ENCODE measurements around the gene ZFP36L1.

The ZFP36L1 gene

DNA sequence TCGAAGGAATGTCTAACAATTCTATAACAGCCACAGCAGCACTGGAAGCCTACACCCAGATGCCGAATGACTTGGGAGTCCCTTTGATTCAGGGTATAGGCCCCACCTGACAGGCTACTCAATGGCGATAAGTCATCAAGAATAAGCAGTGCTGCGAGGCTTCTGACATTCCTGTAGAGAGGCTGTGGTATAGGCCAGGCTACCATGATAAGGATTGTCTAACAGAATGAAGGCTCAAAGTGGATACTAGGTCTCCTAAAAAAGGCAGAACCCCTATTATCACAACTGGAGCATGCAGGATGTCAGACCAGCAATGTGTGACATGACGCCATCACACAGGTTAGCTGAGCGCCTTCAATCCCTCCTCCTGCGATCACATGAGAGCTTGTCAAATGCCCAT, 53.2 kb downstream of the ZFP36L1 start:
- no peak for DNase-seq (ENCODE audit: low read depth, low spot score)

DNA sequence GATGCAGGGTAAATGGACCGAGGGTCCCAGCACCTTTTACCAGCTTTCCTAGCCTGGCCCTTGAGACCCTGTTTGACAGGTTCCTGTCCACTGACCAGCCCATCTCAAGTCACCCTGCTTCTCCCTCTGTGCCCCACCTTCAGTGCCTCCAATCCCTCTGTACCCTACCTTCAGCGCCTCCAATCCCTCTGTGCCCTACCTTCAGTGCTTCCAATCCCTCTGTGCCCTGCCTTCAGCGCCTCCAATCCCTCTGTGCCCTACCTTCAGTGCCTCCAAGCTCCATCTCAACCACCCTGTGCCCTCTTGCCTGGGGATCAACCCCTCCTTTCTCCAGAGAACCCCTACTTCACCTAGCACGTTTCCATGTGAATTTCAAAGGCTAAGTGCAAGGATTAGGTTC, 54.3 kb downstream of the ZFP36L1 start:
- DNase-seq (ENCODE audit: low read depth, low spot score) = no peak
